ENCODE measurements around the gene LSP1.

GRCh38 chr11:1932681-1933080 lies 79.8 kb downstream of the LSP1 start:
- no peak for TF ChIP-seq CTCF (IDR thresholded peaks at IDR 0.05)
- no peak for TF ChIP-seq POLR2A (IDR thresholded peaks at IDR 0.05; ENCODE audit: low read depth)
- no peak for TF ChIP-seq EP300 (IDR thresholded peaks at IDR 0.05)
